ENCODE data around the gene NR5A2.

NR5A2 gene

GRCh38 chr1:200118779-200119505 is 91.4 kb downstream of the NR5A2 start:
- DNase-seq (ENCODE audit: low read depth in 1 of 2, low spot score in 1 of 2) = no peak

DNA sequence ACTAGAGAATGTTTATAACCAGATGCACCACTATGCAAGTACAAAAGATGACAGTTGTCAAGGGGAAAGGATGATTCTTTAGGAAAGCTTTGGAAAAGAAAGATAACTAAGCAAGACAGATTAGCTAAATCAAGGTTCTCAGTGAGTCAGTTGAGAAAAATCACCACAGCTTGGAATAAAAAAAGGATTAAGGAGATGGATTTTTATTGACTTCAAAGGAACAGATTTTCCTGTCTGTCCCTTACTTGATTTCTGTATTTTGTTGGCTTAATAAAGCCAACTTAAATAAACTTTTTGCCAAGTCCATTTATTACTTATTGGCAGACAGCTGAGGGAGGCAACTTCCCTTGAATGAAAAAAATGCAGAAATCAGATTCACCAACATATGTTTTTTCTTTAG is 93.9 kb downstream of the NR5A2 start:
- DNase-seq (ENCODE audit: low read depth in 1 of 2, low spot score in 1 of 2) = no peak

DNA sequence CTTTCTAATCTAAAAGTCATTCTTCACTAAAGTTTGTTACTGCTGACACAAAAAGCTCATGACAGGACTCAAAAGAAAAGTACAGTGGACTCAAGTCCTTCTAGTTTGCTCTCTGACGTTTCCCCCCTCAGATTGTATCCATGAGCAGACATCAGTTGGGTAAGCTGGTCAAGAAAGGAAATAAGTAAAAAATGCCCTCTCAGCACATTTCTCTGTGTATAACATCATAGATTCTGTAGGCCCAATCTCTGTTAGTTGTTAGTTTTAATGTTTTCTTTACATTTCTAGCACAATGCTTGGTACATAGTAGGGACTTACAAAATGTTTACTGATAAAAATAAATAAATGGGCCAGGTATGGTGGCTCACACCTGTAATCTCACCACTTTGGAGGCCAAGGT is 96.8 kb downstream of the NR5A2 start:
- no peak for DNase-seq (ENCODE audit: low read depth in 1 of 2, low spot score in 1 of 2)

DNA sequence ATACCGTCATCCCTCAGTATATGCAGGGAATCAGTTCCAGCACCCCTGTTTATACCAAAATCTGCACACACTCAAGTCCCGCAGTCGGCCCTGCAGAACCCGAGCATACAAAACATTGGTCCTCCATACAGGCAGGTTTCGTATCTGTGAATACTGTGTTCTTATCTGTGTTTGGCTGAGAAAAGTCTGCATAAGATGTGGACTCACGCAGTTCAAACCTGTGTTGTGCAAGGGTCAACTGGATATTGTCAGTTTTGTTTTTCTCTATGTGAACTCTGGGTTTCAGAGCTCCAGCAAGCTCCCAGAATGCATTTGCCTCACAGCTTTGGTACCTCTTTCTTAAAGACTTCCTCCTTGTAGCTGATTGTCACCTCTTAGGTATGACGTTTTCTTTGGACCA is 100.6 kb downstream of the NR5A2 start:
- no peak for DNase-seq (ENCODE audit: low read depth in 1 of 2, low spot score in 1 of 2)

DNA sequence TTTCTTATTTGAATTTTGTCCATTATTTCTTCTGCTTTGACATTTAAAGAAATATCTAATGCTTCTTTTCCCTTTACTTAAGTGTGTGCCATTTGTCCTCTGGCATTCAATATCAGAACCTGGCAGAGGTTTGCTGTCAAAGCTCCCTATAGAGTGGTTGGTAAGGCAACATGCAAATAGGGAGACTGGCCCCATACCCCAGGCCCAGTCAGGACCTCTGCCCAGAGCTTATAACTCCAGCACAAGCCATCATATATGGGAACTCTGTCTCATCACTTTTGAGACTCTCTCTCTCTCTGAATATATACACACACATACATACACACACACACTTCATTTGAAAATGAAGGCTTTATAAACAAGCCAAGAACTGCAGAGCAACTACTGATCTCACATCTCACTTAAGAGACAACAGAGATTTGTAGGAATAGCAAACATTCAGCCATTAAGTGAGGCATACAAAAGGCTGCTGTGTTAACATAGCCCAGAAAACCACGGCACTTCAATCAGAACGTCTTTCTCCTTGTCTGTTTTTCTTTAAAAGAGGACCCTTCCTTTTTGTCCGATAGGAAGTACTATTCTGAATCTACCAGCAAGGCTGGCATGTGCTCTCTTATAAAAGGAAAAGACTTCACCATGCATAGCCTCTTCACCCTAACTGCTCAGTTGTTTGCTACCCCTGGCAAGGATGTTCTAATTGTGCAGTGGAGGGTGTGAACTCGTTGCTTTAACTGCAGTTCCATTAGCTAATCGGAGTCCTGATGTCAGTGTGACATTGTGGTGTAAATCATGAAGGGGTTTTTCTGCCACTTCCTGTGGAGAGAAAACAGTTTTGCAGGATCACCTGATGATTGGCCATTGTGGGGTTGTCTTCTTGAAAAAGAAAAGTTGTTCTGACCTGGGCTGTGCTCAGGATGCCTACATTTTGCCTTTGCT is 101.7 kb downstream of the NR5A2 start:
- no peak for DNase-seq (ENCODE audit: low read depth in 1 of 2, low spot score in 1 of 2)

DNA sequence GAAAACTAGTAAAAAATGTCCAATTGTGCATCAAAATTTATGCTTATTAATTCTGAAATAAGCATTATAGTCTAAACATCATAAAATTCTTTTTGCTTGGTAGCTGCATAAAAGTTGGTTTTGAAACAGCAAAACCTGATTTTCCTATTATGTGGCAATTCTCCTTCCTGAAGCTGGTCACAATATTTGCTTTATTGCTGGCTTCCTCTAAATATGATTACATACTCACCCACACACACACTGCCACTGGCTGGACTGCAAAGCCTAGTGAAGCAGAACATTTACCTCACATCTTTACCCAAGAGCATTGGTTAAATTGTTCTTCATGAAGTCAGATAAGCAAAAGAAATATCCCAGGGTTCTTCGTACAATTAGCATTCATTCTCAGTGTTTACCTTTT is 103.0 kb downstream of the NR5A2 start:
- DNase-seq (ENCODE audit: low read depth in 1 of 2, low spot score in 1 of 2) = no peak

GRCh38 chr1:200131551-200132125 is 104.1 kb downstream of the NR5A2 start:
- no peak for DNase-seq (ENCODE audit: low read depth in 1 of 2, low spot score in 1 of 2)

DNA sequence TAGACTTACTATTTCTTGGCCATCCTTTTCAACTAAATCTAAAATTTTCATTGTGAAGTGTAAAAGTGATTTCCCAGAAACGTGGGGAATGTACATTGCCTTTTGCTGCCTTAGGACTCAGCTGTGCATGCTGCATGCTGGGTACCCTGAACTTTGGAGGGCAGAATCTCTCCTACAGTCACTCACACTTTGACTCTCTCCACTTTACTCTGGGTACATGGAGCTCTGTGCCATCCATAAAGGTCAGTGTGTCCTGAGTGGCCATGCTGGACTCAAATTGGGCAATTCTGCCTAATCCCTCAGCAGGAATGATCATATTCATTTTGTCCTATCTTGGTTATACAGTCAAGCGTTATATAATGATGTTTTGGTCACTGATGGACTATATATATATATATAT is 105.6 kb downstream of the NR5A2 start:
- DNase-seq (ENCODE audit: low read depth in 1 of 2, low spot score in 1 of 2) = no peak

- no peak for DNase-seq (ENCODE audit: low read depth in 1 of 2, low spot score in 1 of 2)
Observed at GRCh38 chr1:200134116-200134515, 106.6 kb downstream of the NR5A2 start.

DNA sequence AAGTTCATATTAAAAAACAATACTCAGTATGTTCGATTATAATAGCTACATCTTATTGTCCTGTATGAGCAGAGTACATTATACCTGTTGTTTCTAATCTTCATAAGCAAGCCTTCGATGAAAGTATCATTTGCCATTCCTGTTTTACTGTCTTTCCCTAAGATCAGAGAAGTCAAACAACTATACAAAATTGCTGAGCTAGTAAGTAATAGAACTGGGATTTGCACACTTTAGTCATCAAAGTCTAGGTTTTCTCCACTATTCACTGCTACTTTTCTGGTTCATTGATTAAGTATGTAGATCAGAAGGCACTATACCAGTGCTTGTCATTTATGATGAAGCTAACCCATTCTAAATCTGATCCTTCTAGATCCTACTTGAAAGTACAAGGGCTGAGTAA is 108.9 kb downstream of the NR5A2 start:
- no peak for DNase-seq (ENCODE audit: low read depth in 1 of 2, low spot score in 1 of 2)

DNA sequence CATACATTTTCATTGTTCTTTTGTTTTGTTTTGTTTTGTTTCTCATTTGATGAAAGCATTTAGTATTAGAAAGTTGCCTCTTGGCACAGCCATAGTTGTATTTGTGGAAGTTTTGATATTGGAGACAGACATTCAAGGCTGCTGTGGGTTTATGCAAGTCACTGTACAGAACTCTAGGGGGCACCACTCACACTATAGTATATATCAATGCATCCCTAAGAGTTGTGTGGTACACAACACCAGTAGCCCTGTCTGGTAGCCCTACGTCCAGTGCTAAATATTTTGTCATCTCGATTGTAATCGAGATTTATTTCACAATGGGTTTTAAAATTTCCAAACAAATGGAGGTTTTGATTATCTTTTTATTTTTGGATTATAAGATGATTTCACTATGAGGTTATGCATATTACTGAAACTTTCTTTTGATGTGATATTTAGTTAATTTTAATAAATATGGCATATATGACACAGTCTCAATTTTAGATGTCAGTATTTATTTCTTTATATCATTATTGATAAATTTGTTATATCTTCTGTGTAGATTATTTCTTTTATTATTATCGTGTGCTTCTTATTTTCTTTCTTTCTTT is 112.2 kb downstream of the NR5A2 start:
- DNase-seq (ENCODE audit: low read depth in 1 of 2, low spot score in 1 of 2) = peak in 1 of 2 donors; percentile 40

DNA sequence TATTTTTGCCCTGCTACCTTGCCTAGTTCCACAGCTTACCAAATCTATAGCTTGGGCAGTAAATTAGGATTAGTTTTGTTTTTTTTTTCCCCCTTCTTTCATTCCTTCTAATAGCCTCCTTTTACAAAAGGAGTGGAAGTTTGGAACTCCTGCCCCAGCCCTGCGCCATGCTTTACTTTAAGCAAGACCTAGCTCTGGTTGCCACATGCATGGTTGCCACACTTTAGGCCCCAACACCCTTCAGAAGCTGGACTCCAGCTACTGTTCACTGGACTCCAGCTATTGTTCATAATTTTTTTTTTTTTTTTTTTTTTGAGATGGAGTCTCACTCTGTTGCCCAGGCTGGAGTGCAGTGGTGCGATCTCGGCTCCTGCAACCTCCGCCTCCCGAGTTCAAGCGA is 115.8 kb downstream of the NR5A2 start:
- DNase-seq (ENCODE audit: low read depth in 1 of 2, low spot score in 1 of 2) = no peak

DNA sequence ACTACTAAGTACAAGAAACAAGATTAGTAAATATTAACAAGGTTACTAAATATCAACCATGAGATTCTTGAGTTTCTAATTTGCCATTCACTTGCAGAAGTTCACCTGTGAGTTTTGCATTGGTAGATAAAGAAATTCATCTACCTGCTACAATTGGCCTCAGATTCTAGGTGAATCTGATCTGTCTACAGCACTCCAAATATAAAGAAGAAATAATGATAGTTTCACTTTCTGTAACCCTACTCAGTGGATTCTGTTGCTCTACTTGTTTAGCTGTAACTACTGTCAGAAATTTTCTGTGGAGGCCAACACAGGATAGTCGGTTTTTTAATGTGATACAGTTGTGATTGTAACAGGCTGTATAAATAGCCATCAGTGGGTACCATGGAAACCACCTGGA is 118.6 kb downstream of the NR5A2 start:
- DNase-seq (ENCODE audit: low read depth in 1 of 2, low spot score in 1 of 2) = no peak

- no peak for DNase-seq (ENCODE audit: low read depth in 1 of 2, low spot score in 1 of 2)
Observed at GRCh38 chr1:200147094-200147493, 119.6 kb downstream of the NR5A2 start.

DNA sequence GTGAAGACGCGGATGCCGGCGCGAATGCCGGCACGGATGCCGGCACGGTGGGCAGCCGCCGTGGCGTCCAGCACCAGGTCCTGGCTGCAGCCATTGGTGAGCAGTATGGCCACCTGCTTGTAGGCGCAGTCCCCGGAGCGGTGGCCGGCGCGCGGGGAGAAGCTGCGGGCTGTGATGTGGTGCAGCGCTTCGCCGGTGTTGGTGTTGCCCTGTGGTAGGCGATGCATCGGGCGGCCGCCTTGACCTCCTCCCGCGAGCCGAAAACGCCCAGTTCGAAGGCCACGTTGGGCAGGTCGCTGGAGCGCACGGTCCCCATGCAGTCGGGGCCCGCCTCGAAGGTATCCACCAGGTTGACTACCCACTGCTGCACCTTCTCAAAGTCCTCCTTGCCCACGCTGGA is 120.2 kb downstream of the NR5A2 start:
- no peak for DNase-seq (ENCODE audit: low read depth in 1 of 2, low spot score in 1 of 2)

- DNase-seq (ENCODE audit: low read depth in 1 of 2, low spot score in 1 of 2) = no peak
Observed at GRCh38 chr1:200150006-200150405, 122.5 kb downstream of the NR5A2 start.

DNA sequence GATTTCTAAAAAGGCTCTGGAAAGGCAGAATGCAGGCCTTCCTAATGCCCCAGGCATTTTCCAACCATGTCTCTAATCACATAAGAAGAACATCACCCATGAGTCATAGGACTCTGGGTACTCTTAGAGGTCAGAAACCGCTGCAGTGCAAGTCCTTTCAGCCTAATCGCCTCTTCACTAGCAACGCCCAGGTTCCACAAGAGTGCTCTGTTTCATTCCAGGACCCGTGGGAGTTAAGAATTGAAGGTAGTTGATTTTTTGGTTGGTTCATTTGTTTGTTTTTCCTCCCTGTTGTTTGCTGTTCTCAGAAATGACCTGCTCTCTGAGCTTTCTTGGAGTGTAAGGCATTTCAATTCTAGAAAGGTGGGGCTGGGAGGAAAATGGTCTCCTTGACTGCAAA is 123.2 kb downstream of the NR5A2 start:
- DNase-seq (ENCODE audit: low read depth in 1 of 2, low spot score in 1 of 2) = no peak

DNA sequence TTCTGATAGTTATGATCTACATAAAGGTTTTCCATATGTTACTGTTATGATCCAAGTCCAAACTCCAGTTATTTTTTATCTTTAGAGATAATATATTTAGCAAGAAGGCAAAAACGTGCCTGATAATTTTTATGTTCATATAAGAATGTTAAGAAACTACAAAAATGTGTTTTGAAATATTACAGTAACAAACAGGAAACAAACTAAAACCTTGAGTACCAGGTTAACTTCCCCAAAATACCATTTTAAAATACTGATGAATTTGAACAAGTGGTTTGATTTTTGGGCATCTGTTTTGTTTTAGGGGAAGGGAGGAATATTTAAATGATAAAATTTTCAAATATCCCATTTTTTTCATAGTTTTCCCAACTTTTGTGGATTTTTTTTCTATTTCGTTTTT is 124.8 kb downstream of the NR5A2 start:
- DNase-seq (ENCODE audit: low read depth in 1 of 2, low spot score in 1 of 2) = no peak

GRCh38 chr1:200153277-200154055 is 126.0 kb downstream of the NR5A2 start:
- DNase-seq (ENCODE audit: low read depth in 1 of 2, low spot score in 1 of 2) = peak in 1 of 2 donors; percentile 65

- DNase-seq (ENCODE audit: low read depth in 1 of 2, low spot score in 1 of 2) = peak in 1 of 2 donors; percentile 55
Observed at GRCh38 chr1:200154069-200154767, 126.7 kb downstream of the NR5A2 start.

Measured in activated CD4-positive, alpha-beta T cell treated with anti-CD3 and anti-CD28 coated beads, Interleukin-2, amount 50 U/mL, for 24 hours (primary cell).